Measurements from ENCODE around the gene MTERF2.

The MTERF2 gene

DNA sequence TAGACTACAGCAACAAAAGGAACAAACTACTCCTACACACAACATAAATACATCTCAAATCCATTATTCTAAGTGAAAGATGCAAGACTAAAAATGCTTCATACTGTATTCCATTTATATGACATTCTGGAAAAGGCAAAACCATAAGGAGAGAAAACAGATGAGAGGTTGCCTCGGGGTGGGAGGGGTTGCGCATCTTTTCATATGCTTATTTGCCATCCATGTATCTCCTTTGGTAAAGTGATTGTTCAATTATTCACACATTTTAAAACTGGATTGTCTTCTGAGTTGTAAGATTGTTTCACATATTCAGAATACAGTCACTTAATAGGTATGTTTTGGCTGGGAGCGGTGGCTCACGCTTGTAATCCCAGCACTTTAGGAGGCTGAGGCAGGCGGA is 36.4 kb downstream of the MTERF2 start:
- DNase-seq: no peak

DNA sequence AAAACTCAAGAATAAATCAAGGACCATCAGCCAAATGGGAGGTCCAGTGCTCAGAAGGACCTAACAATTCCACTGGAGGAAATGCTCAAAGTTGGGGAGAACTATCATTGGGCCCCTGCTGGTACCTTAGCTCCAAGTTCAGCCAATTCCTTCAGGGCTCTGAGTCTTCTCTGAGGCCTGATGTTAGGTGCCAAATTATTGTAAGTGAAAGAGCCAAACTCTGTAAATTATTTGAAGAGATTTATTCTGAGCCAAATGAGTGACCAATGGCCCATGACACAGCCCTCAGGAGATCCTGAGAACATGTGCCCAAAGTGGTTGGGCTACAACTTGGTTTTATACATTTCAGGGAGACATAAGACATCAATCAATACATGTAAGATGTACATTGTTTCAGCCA is 39.5 kb downstream of the MTERF2 start:
- DNase-seq: no peak

DNA sequence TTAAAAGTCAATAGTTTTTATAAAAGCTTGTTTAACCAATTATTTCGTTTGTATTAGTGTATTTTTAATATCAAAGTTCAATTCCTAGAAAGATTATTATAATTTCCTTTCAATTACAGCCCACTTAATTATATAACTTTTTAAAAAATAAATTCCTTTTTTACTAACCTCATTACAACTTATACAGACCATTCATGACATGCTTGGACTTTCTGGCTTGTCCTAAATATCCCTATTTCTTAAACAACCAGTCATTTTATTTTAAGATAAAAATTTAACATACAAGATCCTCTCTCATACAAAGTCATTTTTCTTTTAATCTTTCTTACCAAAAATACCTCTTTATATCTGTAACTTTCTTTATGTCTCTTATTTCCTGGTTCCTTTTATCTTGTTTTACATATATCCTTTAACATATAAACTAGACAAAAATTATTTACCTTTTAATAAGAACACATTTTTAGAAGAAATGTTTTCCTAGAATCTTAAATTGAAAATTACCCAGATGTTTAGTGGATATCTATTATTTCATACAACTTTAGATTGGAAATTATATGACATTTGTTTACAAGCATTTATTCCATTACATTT is 41.6 kb downstream of the MTERF2 start:
- no peak for DNase-seq

DNA sequence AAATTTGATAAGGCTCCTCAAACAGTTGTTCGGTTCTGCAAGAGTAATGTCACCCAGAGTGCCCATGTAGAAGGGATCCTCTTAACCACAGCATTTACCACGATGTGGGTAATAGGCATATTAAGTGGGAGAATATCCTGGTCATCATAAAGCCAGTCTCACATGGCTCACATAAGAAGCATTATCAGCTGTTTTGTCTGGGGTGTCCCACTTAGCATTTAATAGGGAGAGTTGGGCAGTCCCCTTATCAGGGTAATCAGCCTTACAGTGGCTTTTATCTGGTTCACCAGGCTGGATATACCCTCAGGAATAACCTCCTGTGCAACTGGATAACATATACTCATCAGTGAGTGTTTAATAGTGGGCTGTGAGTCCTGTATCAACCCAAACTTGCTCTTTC is 44.2 kb downstream of the MTERF2 start:
- no peak for DNase-seq

- DNase-seq: no peak
Observed at GRCh38 chr12:106941481-106942156, 45.3 kb downstream of the MTERF2 start.

DNA sequence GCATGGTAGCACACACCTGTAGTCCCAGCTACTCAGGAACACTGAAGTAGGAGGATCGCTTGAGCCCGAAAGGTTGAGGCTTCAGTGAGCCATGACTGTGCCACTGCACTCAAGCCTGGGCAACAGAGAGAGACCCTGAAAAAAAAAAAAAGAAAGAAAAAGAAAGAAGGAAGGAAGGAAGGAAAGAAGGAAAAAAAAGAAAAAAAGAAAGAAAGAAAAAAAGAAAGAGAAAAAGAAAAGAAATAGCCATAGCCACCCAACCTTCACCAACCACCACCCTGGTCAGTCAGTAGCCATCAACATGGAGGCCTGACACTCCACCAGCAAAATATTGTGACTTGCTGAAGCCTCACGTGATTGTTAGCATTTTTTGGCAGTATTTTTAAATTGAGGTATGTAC is 52.7 kb downstream of the MTERF2 start:
- DNase-seq: no peak

All from activated T-cell treated with anti-CD3 and anti-CD28 coated beads, Interleukin-2, amount 50 U/mL, for 1 hour (primary cell).